22Rv1 (cell line): ENCODE results near the gene MAGIX.
"Not testable (repeated sequence)": the region's sequence is repeated elsewhere in the genome, so short reads cannot be mapped to it uniquely, and the experiment has no call there.

Experiments
- ZFX ChIP-seq: fragments of 450-650 bp; IDR thresholded peaks from 2 replicates; pipeline ENCODE4 v1.6.1; 2017; ENCODE audit warnings: antibody characterized with exemption, borderline replicate concordance
- TF ChIP-seq, protein P1 (sequence below): fragments of 450-650 bp; IDR thresholded peaks from 2 replicates; pipeline ENCODE4 v1.5.1; 2017; ENCODE audit warnings: mild to moderate bottlenecking

DNA sequence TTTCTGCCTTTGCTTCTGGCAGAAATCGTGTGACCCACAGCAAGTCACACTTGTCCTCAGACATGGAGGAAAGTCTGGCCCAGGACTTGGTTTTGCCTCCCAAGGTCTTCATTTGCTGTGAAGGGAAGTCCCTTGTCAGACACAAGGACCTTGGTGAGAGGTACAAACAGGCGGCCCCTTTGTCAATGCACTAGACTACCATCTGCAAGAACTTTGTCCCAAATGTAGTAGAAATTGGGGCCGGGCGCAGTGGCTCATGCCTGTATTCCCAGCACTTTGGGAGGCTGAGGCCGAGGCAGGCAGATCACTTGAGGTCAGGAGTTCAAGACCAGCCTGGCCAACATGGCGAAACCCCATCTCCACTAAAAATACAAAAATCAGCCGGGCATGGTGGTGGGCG, 11.0 kb downstream of the MAGIX start:
- TF ChIP-seq, protein P1, sequence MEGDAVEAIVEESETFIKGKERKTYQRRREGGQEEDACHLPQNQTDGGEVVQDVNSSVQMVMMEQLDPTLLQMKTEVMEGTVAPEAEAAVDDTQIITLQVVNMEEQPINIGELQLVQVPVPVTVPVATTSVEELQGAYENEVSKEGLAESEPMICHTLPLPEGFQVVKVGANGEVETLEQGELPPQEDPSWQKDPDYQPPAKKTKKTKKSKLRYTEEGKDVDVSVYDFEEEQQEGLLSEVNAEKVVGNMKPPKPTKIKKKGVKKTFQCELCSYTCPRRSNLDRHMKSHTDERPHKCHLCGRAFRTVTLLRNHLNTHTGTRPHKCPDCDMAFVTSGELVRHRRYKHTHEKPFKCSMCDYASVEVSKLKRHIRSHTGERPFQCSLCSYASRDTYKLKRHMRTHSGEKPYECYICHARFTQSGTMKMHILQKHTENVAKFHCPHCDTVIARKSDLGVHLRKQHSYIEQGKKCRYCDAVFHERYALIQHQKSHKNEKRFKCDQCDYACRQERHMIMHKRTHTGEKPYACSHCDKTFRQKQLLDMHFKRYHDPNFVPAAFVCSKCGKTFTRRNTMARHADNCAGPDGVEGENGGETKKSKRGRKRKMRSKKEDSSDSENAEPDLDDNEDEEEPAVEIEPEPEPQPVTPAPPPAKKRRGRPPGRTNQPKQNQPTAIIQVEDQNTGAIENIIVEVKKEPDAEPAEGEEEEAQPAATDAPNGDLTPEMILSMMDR: not testable (repeated sequence)
- not testable (repeated sequence) for TF ChIP-seq ZFX
